PFSK-1 (cell line): ENCODE data around the gene CFAP91.

Experiments
- POLR2AphosphoS5 ChIP-seq: IDR thresholded peaks from 2 replicates; pipeline ENCODE4 v1.6.1; 2012; ENCODE audit warnings: low read depth, mild to moderate bottlenecking, control low read depth, low read length, moderate library complexity
- TAF1 ChIP-seq: IDR thresholded peaks from 2 replicates; pipeline ENCODE4 v1.6.1; 2012; ENCODE audit warnings: low read length, control low read depth, borderline replicate concordance; ENCODE audit not compliant: insufficient read depth

DNA sequence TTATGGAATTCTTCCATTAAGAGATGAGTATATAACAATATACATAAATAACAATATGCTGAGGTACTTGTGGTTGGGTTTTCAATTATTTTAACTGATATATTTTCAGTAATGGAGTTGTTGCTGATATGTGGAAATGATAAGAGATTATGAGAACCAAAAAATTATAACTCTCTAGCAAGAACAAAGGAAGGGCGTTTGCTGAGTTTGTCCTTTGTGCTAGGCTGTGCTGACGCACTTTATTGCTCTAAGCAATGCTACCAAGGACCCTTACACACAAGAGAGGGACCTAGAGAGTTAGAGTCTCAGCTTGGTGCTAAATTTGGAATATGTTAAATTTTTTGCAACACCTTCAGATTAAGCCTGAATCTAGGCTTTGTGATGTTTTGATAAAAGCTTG lies 24.1 kb downstream of the CFAP91 start:
- TF ChIP-seq POLR2AphosphoS5 (no peak), TAF1 (no peak)
